A549 (cell line): ENCODE measurements around the gene SPIRE1. TPM values are rescaled to one million over a fixed set of nuclear protein-coding genes. Genes with fewer than 3 reads are reported as not detected.

Experiments
- ATAC-seq, 2 experiments: fragments of 200-7000 bp in 1 of 2; fragments of >200 bp in 1 of 2; cut with Nextera tagmentation in 1 of 2; cut with Tn5 transposase in 1 of 2; 3 replicates each; pipeline versions ENCODE4 v1.8.0 to v1.9.1; 2018 to 2020; ENCODE audit warnings: mild to moderate bottlenecking in 1 of 2, moderate library complexity in 1 of 2
- CTCF ChIA-PET: fragments of 300-600 bp; sonication (Branson Sonifier 250); formaldehyde crosslinking; extraction: SDS; loops from one replicate; lab custom pipeline; 2021; ENCODE audit warnings: antibody characterized with exemption, inconsistent platforms; lab: Yijun Ruan, JAX
- POLR2A ChIA-PET: fragments of 350-600 bp; formaldehyde crosslinking; extraction: SDS; loops from one replicate; lab custom pipeline; 2021; ENCODE audit warnings: antibody characterized with exemption, inconsistent platforms; lab: Yijun Ruan, JAX
- DNase-seq, 2 experiments: peaks; one replicate each; pipeline versions ENCODE4 v3.0.0 to v3.0.0-alpha.2; 2011 to 2016; ENCODE audit warnings: low read depth in 1 of 2, low spot score in 1 of 2
- FAIRE-seq: peaks from 2 replicates; lab custom pipeline; 2011; peaks lifted over from hg19 to GRCh38; lab: Jason Lieb, UNC
- H3K27ac ChIP-seq, 2 experiments: fragments of >200 bp; sonication (Bioruptor Twin); formaldehyde crosslinking; 3 replicates each; pipeline ENCODE4 v1.5.1; 2016 to 2017
- H3K4me1 ChIP-seq: fragments of >200 bp; sonication (Bioruptor Twin); formaldehyde crosslinking; 3 replicates; pipeline ENCODE4 v1.6.1; 2016
- H3K4me2 ChIP-seq: fragments of >200 bp; sonication (Bioruptor Twin); formaldehyde crosslinking; 3 replicates; pipeline ENCODE4 v1.6.1; 2016
- H3K4me3 ChIP-seq: fragments of >200 bp; sonication (Bioruptor Twin); formaldehyde crosslinking; 3 replicates; pipeline ENCODE4 v1.5.1; 2016
- H3K9me3 ChIP-seq: fragments of >200 bp; sonication (Bioruptor Twin); formaldehyde crosslinking; 3 replicates; pipeline ENCODE4 v1.6.1; 2016
- ATOH8 ChIP-seq: fragments of 250-450 bp; sonication (Bioruptor Pico); IDR thresholded peaks from 2 replicates; pipeline ENCODE4 v1.5.0; 2020; ENCODE audit warnings: low read depth, mild to moderate bottlenecking, moderate library complexity
- CEBPB ChIP-seq, 2 experiments: fragments of >200 bp in 1 of 2; sonication (Bioruptor Twin) in 1 of 2; formaldehyde crosslinking in 1 of 2; IDR thresholded peaks; 2 replicates each; pipeline ENCODE4 v1.6.1; 2012 to 2016
- EHMT2 ChIP-seq: fragments of 200-600 bp; sonication (generic); IDR thresholded peaks from 2 replicates; pipeline ENCODE4 v1.6.1; 2016; ENCODE audit warnings: antibody characterized with exemption, low read depth, mild to moderate bottlenecking, moderate library complexity
- FOSB ChIP-seq: fragments of 250-450 bp; sonication (Bioruptor Pico); IDR thresholded peaks from 2 replicates; pipeline ENCODE4 v1.5.0; 2020; ENCODE audit warnings: mild to moderate bottlenecking, moderate library complexity
- HES2 ChIP-seq: fragments of >200 bp; sonication (Bioruptor Twin); formaldehyde crosslinking; IDR thresholded peaks from 2 replicates; pipeline ENCODE4 v1.6.1; 2016
- HOXA7 ChIP-seq: fragments of 250-450 bp; sonication (Bioruptor Pico); IDR thresholded peaks from 2 replicates; pipeline ENCODE4 v1.5.0; 2020; ENCODE audit warnings: mild to moderate bottlenecking, moderate library complexity
- HOXB13 ChIP-seq: fragments of 250-450 bp; sonication (Bioruptor Pico); IDR thresholded peaks from 2 replicates; pipeline ENCODE4 v1.5.0; 2020; ENCODE audit warnings: low read depth, mild to moderate bottlenecking, moderate library complexity
- JUNB ChIP-seq: fragments of >200 bp; sonication (Bioruptor Twin); formaldehyde crosslinking; IDR thresholded peaks from 2 replicates; pipeline ENCODE4 v1.6.1; 2016
- MAZ ChIP-seq: fragments of 150-350 bp; IDR thresholded peaks from 2 replicates; pipeline ENCODE4 v1.6.1; 2014; ENCODE audit warnings: antibody characterized with exemption, low read depth, low read length, borderline replicate concordance
- MYC ChIP-seq: IDR thresholded peaks from 2 replicates; pipeline ENCODE4 v1.6.1; 2012; ENCODE audit warnings: mild to moderate bottlenecking, inconsistent platforms, low read length, improper control_type of control experiment, borderline replicate concordance
- NPAS2 ChIP-seq: fragments of 250-450 bp; sonication (Bioruptor Pico); IDR thresholded peaks from 2 replicates; pipeline ENCODE4 v1.8.0; 2022; ENCODE audit warnings: mild to moderate bottlenecking, moderate library complexity, borderline replicate concordance
- PHF8 ChIP-seq: fragments of 200-600 bp; sonication (generic); IDR thresholded peaks from 2 replicates; pipeline ENCODE4 v1.6.1; 2016; ENCODE audit warnings: low read depth, mild to moderate bottlenecking, antibody characterized with exemption, moderate library complexity, borderline replicate concordance
- POLR2A ChIP-seq: IDR thresholded peaks from 2 replicates; pipeline ENCODE4 v1.6.1; 2012; ENCODE audit warnings: mild to moderate bottlenecking, low read length
- POLR2AphosphoS2 ChIP-seq: conservative IDR thresholded peaks from 2 replicates; pipeline ENCODE4 v1.6.1; 2012; ENCODE audit warnings: low read length, improper control_type of control experiment, inconsistent platforms
- RCOR1 ChIP-seq: fragments of 150-350 bp; IDR thresholded peaks from 2 replicates; pipeline ENCODE4 v1.6.1; 2014; ENCODE audit warnings: antibody characterized with exemption, low read length, low read depth
- RFX5 ChIP-seq: fragments of 450-650 bp; IDR thresholded peaks from 2 replicates; pipeline ENCODE4 v1.7.1; 2014; ENCODE audit warnings: antibody characterized with exemption, mild to moderate bottlenecking, moderate library complexity
- SMC3 ChIP-seq: fragments of >200 bp; sonication (Bioruptor Twin); formaldehyde crosslinking; IDR thresholded peaks from 3 replicates; pipeline ENCODE4 v1.6.1; 2018; ENCODE audit warnings: inconsistent platforms
- SREBF2 ChIP-seq: fragments of 450-650 bp; IDR thresholded peaks from 2 replicates; pipeline ENCODE4 v1.6.1; 2014; ENCODE audit warnings: mild to moderate bottlenecking, moderate library complexity
- TFCP2L1 ChIP-seq: fragments of 250-450 bp; sonication (Bioruptor Pico); IDR thresholded peaks from 2 replicates; pipeline ENCODE4 v1.5.0; 2021; ENCODE audit warnings: mild to moderate bottlenecking
- TP53 ChIP-seq: fragments of 250-450 bp; sonication (Bioruptor Pico); IDR thresholded peaks from 2 replicates; pipeline ENCODE4 v1.5.0; 2021; ENCODE audit warnings: mild to moderate bottlenecking, moderate library complexity
- WGBS: methylation state at CpG from one replicate; pipeline ENCODE4 v1.1.6; 2017; ENCODE audit errors: missing lambda C conversion rate; 5-methylcytosine and 5-hydroxymethylcytosine counted together
- polyA plus RNA-seq, 4 experiments: library from polyadenylated mRNA; depleted of rRNA in 3 of 4; stranded (reverse); fragments of >200 nt; fragmentation: RNase III in 1 of 4; extraction: RNeasy Plus Mini Kit Qiagen cat#74134 plus additional on column Dnase treatment in 1 of 4; gene quantifications; 2 replicates in 3 of 4; 3 replicates in 1 of 4; pipeline ENCODE4 v1.2.3, GENCODE V29; 2011 to 2017
- TF ChIP-seq, protein P1 (sequence below): fragments of 200-600 bp; sonication (generic); IDR thresholded peaks from 2 replicates; pipeline ENCODE4 v1.6.1; 2016; ENCODE audit warnings: antibody characterized with exemption, mild to moderate bottlenecking, moderate library complexity
- TF ChIP-seq, protein P2 (sequence below): IDR thresholded peaks from 2 replicates; pipeline ENCODE4 v1.6.1; 2012
- TF ChIP-seq, protein P3 (sequence below): IDR thresholded peaks from 2 replicates; pipeline ENCODE4 v1.6.1; 2012; ENCODE audit warnings: low read depth, borderline replicate concordance

Gene SPIRE1
- polyA plus RNA-seq, 2 of the 4 experiments (the other 2 are of a cell fraction): 8.3 to 29.4 TPM

DNA sequence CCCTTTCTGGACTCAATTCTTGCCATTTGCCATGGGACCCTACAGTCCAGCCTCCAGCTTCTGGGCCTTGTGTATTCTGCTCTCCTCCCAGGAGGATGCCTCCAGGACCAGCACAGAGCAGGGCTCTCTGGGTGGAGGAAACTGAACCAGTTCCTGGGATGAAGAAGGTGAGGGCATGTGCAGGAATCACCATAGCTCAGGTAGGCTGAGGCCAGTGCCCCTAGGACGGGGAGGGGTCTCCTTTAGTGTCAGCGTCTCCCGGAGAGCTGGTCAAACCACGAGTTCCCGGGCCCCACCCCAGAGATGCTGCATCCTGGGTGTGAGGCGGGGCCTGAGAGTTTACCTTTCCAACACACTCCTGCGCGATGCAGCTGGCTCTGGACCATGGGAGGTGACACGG is 256.0 kb downstream of the SPIRE1 start:
- no peaks in the 10 kb centered on the region for H3K9me3 ChIP-seq
- H3K4me1 ChIP-seq: peaks cover 26% of the 10 kb centered on the region
- DNase-seq (no peak), FAIRE-seq (no peak), ATAC-seq (no peak; a peak in 1 of 6 replicates)
- ChIA-PET POLR2A (interaction anchor here (0.6 kb wide), 1 partner anchor 196 kb away, joined by 3 read pairs; no protein-coding TSS in a partner anchor), CTCF (interaction anchor here (0.6 to 2.2 kb wide), 4 partner anchors 10 to 532 kb away, joined by 3 to 9 read pairs (median 4); no protein-coding TSS in a partner anchor)
- TF ChIP-seq PHF8 (no peak), CEBPB (IDR thresholded peaks at IDR 0.05) (no peak), POLR2AphosphoS2 (no peak)
- TF ChIP-seq, protein P1, sequence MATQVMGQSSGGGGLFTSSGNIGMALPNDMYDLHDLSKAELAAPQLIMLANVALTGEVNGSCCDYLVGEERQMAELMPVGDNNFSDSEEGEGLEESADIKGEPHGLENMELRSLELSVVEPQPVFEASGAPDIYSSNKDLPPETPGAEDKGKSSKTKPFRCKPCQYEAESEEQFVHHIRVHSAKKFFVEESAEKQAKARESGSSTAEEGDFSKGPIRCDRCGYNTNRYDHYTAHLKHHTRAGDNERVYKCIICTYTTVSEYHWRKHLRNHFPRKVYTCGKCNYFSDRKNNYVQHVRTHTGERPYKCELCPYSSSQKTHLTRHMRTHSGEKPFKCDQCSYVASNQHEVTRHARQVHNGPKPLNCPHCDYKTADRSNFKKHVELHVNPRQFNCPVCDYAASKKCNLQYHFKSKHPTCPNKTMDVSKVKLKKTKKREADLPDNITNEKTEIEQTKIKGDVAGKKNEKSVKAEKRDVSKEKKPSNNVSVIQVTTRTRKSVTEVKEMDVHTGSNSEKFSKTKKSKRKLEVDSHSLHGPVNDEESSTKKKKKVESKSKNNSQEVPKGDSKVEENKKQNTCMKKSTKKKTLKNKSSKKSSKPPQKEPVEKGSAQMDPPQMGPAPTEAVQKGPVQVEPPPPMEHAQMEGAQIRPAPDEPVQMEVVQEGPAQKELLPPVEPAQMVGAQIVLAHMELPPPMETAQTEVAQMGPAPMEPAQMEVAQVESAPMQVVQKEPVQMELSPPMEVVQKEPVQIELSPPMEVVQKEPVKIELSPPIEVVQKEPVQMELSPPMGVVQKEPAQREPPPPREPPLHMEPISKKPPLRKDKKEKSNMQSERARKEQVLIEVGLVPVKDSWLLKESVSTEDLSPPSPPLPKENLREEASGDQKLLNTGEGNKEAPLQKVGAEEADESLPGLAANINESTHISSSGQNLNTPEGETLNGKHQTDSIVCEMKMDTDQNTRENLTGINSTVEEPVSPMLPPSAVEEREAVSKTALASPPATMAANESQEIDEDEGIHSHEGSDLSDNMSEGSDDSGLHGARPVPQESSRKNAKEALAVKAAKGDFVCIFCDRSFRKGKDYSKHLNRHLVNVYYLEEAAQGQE: no peak
- H3K27ac ChIP-seq: peak overlapping the region in 1 of 2 experiments; percentile 48; a peak in 1 of 6 replicates
- no peak overlapping the region for H3K4me2 ChIP-seq
- WGBS: 87% methylated on average over 4 of the region's 9 CpGs
- H3K4me3 ChIP-seq: no peak overlapping the region

GRCh38 chr18:12399231-12399630 is 258.7 kb downstream of the SPIRE1 start:
- Histone ChIP-seq H3K27ac (no peak overlapping the region), H3K4me3 (no peak overlapping the region), H3K4me2 (no peak overlapping the region), H3K9me3 (no peaks in the 10 kb centered on the region), H3K4me1 (peaks cover 28% of the 10 kb centered on the region)
- TF ChIP-seq, protein P2, sequence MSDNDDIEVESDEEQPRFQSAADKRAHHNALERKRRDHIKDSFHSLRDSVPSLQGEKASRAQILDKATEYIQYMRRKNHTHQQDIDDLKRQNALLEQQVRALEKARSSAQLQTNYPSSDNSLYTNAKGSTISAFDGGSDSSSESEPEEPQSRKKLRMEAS: no peak
- TF ChIP-seq NPAS2 (CRISPR knock-in tag): no peak
- TF ChIP-seq SMC3: no peak
- TF ChIP-seq ATOH8 (CRISPR knock-in tag): no peak
- no peak for TF ChIP-seq JUNB
- no peak for TF ChIP-seq SREBF2
- TF ChIP-seq MAZ: no peak
- TF ChIP-seq EHMT2: no peak
- TF ChIP-seq POLR2A: no peak
- TF ChIP-seq, protein P3, sequence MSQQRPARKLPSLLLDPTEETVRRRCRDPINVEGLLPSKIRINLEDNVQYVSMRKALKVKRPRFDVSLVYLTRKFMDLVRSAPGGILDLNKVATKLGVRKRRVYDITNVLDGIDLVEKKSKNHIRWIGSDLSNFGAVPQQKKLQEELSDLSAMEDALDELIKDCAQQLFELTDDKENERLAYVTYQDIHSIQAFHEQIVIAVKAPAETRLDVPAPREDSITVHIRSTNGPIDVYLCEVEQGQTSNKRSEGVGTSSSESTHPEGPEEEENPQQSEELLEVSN: no peak
- TF ChIP-seq HOXB13 (CRISPR knock-in tag): no peak
- TF ChIP-seq RFX5: no peak
- TF ChIP-seq HOXA7 (CRISPR knock-in tag): no peak
- TF ChIP-seq TFCP2L1 (CRISPR knock-in tag): no peak
- no peak for TF ChIP-seq FOSB (CRISPR knock-in tag)
- no peak for ATAC-seq
- CTCF ChIA-PET: no interaction called here
- no peak for DNase-seq
- FAIRE-seq: no peak
- POLR2A ChIA-PET: no interaction called here
- 91% methylated on average over 5 of the region's 5 CpGs for WGBS

DNA sequence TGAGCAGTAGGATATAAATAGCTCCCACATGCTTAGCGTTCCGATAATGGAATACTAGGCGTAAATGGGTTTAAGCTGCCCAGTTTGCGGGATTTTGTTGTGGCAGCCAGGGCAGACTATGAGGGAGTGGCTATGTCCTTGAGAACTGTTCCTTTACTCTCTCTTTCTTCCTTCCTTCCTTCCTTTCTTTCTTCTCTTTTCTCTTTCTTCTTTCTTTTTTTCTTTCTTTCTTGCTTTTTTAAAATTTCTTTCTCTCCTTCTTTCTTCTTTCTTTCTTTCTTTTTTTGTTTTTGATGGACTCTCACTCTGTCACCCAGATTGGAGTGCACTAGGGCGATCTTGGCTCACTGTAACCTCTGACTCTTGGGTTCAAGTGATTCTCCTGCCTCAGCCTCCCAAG is 259.3 kb downstream of the SPIRE1 start:
- 94% methylated on average over 5 of the region's 5 CpGs for WGBS
- Histone ChIP-seq H3K9me3 (no peaks in the 10 kb centered on the region), H3K4me1 (peaks cover 29% of the 10 kb centered on the region), H3K27ac (no peak overlapping the region), H3K4me3 (no peak overlapping the region), H3K4me2 (no peak overlapping the region)
- TF ChIP-seq MAZ: no peak
- no peak for TF ChIP-seq RCOR1
- TF ChIP-seq SREBF2: no peak
- TF ChIP-seq EHMT2: no peak
- TF ChIP-seq HES2: no peak
- TF ChIP-seq MYC: no peak
- TF ChIP-seq HOXA7 (CRISPR knock-in tag): no peak
- no peak for TF ChIP-seq TP53 (CRISPR knock-in tag)
- no peak for TF ChIP-seq CEBPB (IDR thresholded peaks at IDR 0.05)
- FAIRE-seq (no peak), ATAC-seq (no peak), DNase-seq (no peak)
- POLR2A ChIA-PET: no interaction called here
- CTCF ChIA-PET: no interaction called here
